ENCODE data around the gene CTSH.
"Not testable (repeated sequence)": the region's sequence is repeated elsewhere in the genome, so short reads cannot be mapped to it uniquely, and the experiment has no call there.

- not testable (repeated sequence) for TF ChIP-seq CTCF, MAX (IDR thresholded peaks at IDR 0.05; ENCODE audit: low read depth, low read length)
These were observed 67.9 kb downstream of the CTSH start for GRCh38 chr15:78876954-78877353.

Measured in NB4 (cell line).